H9 (cell line): ENCODE data around the gene NRCAM. TPM values are rescaled to one million over a fixed set of nuclear protein-coding genes. Genes with fewer than 3 reads are reported as not detected.

Experiments used
- DNase-seq: peaks from one replicate; pipeline ENCODE4 v3.0.0-alpha.2; 2017
- H2AFZ ChIP-seq: one replicate; pipeline ENCODE4 v1.6.1; 2013; ENCODE audit warnings: mild to moderate bottlenecking, low read length, control low read depth, moderate library complexity
- H2AK5ac ChIP-seq: 2 replicates; pipeline ENCODE4 v1.6.1; 2013; ENCODE audit warnings: low read length, control low read depth, mixed read lengths; ENCODE audit not compliant: insufficient read length
- H2BK120ac ChIP-seq: one replicate; pipeline ENCODE4 v1.6.1; 2013; ENCODE audit warnings: low read depth, mild to moderate bottlenecking, low read length, control low read depth, inconsistent platforms; ENCODE audit not compliant: poor library complexity, severe bottlenecking
- H2BK12ac ChIP-seq: 2 replicates; pipeline ENCODE4 v1.6.1; 2013; ENCODE audit warnings: low read length, control low read depth, mixed read lengths, low read depth; ENCODE audit not compliant: insufficient read length
- H2BK15ac ChIP-seq: 2 replicates; pipeline ENCODE4 v1.6.1; 2013; ENCODE audit warnings: low read depth, low read length, control low read depth
- H2BK20ac ChIP-seq: one replicate; pipeline ENCODE4 v1.6.1; 2013; ENCODE audit warnings: low read depth, mild to moderate bottlenecking, low read length, control low read depth, inconsistent platforms; ENCODE audit not compliant: poor library complexity, severe bottlenecking
- H2BK5ac ChIP-seq: 2 replicates; pipeline ENCODE4 v1.6.1; 2013; ENCODE audit warnings: low read length, control low read depth, mixed read lengths; ENCODE audit not compliant: insufficient read length
- H3K14ac ChIP-seq: 2 replicates; pipeline ENCODE4 v1.6.1; 2013; ENCODE audit warnings: low read length, control low read depth; ENCODE audit not compliant: insufficient read depth
- H3K18ac ChIP-seq: 2 replicates; pipeline ENCODE4 v1.6.1; 2013; ENCODE audit warnings: low read depth, mild to moderate bottlenecking, mixed read lengths, low read length, control low read depth; ENCODE audit not compliant: insufficient read length
- H3K23ac ChIP-seq: 2 replicates; pipeline ENCODE4 v1.6.1; 2013; ENCODE audit warnings: low read length, control low read depth, mixed read lengths, low read depth; ENCODE audit not compliant: insufficient read length
- H3K23me2 ChIP-seq: 2 replicates; pipeline ENCODE4 v1.6.1; 2013; ENCODE audit warnings: low read depth, mild to moderate bottlenecking, mixed read lengths, low read length, control low read depth; ENCODE audit not compliant: insufficient read length, poor library complexity, severe bottlenecking
- H3K27ac ChIP-seq: 2 replicates; pipeline ENCODE4 v1.5.1; 2013; ENCODE audit warnings: low read length, control low read depth, mixed read lengths, low read depth; ENCODE audit not compliant: insufficient read length
- H3K27me3 ChIP-seq: 2 replicates; pipeline ENCODE4 v1.6.1; 2013; ENCODE audit warnings: low read length, control low read depth, inconsistent platforms; ENCODE audit not compliant: insufficient read depth
- H3K4ac ChIP-seq: 2 replicates; pipeline ENCODE4 v1.6.1; 2013; ENCODE audit warnings: low read depth, mild to moderate bottlenecking, control low read depth, inconsistent platforms, low read length, moderate library complexity
- H3K4me1 ChIP-seq: 2 replicates; pipeline ENCODE4 v1.6.1; 2013; ENCODE audit warnings: low read length, control low read depth, inconsistent platforms; ENCODE audit not compliant: insufficient read depth
- H3K4me2 ChIP-seq: 2 replicates; pipeline ENCODE4 v1.6.1; 2013; ENCODE audit warnings: low read length, control low read depth, mixed read lengths; ENCODE audit not compliant: insufficient read length, insufficient read depth
- H3K56ac ChIP-seq: 2 replicates; pipeline ENCODE4 v1.6.1; 2013; ENCODE audit warnings: low read depth, mild to moderate bottlenecking, mixed read lengths, low read length, control low read depth; ENCODE audit not compliant: insufficient read length
- H3K79me1 ChIP-seq: 2 replicates; pipeline ENCODE4 v1.6.1; 2013; ENCODE audit warnings: low read depth, mild to moderate bottlenecking, moderate library complexity, low read length, control low read depth, inconsistent platforms; ENCODE audit not compliant: insufficient read depth, poor library complexity, severe bottlenecking
- H3K79me2 ChIP-seq: 2 replicates; pipeline ENCODE4 v1.6.1; 2013; ENCODE audit warnings: low read length, control low read depth, inconsistent platforms; ENCODE audit not compliant: insufficient read depth
- H3K9ac ChIP-seq: 2 replicates; pipeline ENCODE4 v1.6.1; 2013; ENCODE audit warnings: low read length, control low read depth, mixed read lengths; ENCODE audit not compliant: insufficient read length; ENCODE audit errors: extremely low read depth
- H3K9me3 ChIP-seq: one replicate; pipeline ENCODE4 v1.6.1; 2013; ENCODE audit warnings: low read depth, low read length, inconsistent platforms; ENCODE audit not compliant: control insufficient read depth
- H3T11ph ChIP-seq: one replicate; pipeline ENCODE4 v1.6.1; 2013; ENCODE audit warnings: mild to moderate bottlenecking, low read length, control low read depth, inconsistent platforms
- H4K20me1 ChIP-seq: one replicate; pipeline ENCODE4 v1.6.1; 2013; ENCODE audit not compliant: control insufficient read depth, insufficient read length, insufficient read depth
- H4K5ac ChIP-seq: 2 replicates; pipeline ENCODE4 v1.6.1; 2013; ENCODE audit warnings: low read depth, mild to moderate bottlenecking, mixed read lengths, low read length, control low read depth; ENCODE audit not compliant: insufficient read length
- H4K8ac ChIP-seq: replicated peaks from 2 replicates; pipeline ENCODE4 v1.6.1; 2013; ENCODE audit warnings: low read length, control low read depth, mixed read lengths, low read depth; ENCODE audit not compliant: insufficient read length
- H4K91ac ChIP-seq: 2 replicates; pipeline ENCODE4 v1.6.1; 2013; ENCODE audit warnings: low read depth, mild to moderate bottlenecking, moderate library complexity, mixed read lengths, low read length, control low read depth; ENCODE audit not compliant: insufficient read length
- H3K27ac Mint-ChIP-seq, 3 experiments: 2 replicates in 2 of 3; 3 replicates in 1 of 3; pipeline ENCODE4 v1.8.0; 2020 to 2021; ENCODE audit warnings: mixed read lengths in 3 of 3, mild to moderate bottlenecking in 1 of 3, moderate library complexity in 1 of 3
- H3K27me3 Mint-ChIP-seq: 2 replicates; pipeline ENCODE4 v1.8.0; 2021; ENCODE audit warnings: low read depth, mild to moderate bottlenecking, moderate library complexity, mixed read lengths
- H3K36me3 Mint-ChIP-seq, 3 experiments: 2 replicates in 2 of 3; 3 replicates in 1 of 3; pipeline ENCODE4 v1.8.0; 2020 to 2021; ENCODE audit warnings: low read depth in 3 of 3, mixed read lengths in 3 of 3; ENCODE audit not compliant: insufficient read depth in 1 of 3
- H3K4me1 Mint-ChIP-seq, 2 experiments: 2 replicates each; pipeline ENCODE4 v1.8.0; 2020; ENCODE audit warnings: mixed read lengths in 2 of 2
- H3K4me3 Mint-ChIP-seq, 2 experiments: 2 replicates in 1 of 2; 3 replicates in 1 of 2; pipeline ENCODE4 v1.8.0; 2020 to 2021; ENCODE audit warnings: mild to moderate bottlenecking in 2 of 2, mixed read lengths in 2 of 2, moderate library complexity in 1 of 2
- H3K9me3 Mint-ChIP-seq, 2 experiments: 2 replicates in 1 of 2; 3 replicates in 1 of 2; pipeline ENCODE4 v1.8.0; 2020; ENCODE audit warnings: mild to moderate bottlenecking in 2 of 2, mixed read lengths in 2 of 2, moderate library complexity in 1 of 2
- WGBS: extraction: QIAGEN DNeasy Blood & Tissue Kit; methylation state at CpG from one replicate; pipeline ENCODE4 v1.1.7; 2013; ENCODE audit warnings: missing lambda C conversion rate, low lambda C conversion rate, mixed read lengths; ENCODE audit not compliant: insufficient read length; ENCODE audit errors: extremely low coverage; 5-methylcytosine and 5-hydroxymethylcytosine counted together
- total RNA-seq: library from RNA; stranded (reverse); gene quantifications from 2 replicates; pipeline ENCODE4 v1.2.1, GENCODE V29; 2021
- TF ChIP-seq, protein P1 (sequence below): fragments of 200-600 bp; sonication (generic); conservative IDR thresholded peaks from 3 replicates; pipeline ENCODE4 v1.8.0; 2021; ENCODE audit warnings: antibody characterized with exemption, mild to moderate bottlenecking

Gene NRCAM
- total RNA-seq, 1 experiment from 2014 or later, result 2.3 TPM

DNA sequence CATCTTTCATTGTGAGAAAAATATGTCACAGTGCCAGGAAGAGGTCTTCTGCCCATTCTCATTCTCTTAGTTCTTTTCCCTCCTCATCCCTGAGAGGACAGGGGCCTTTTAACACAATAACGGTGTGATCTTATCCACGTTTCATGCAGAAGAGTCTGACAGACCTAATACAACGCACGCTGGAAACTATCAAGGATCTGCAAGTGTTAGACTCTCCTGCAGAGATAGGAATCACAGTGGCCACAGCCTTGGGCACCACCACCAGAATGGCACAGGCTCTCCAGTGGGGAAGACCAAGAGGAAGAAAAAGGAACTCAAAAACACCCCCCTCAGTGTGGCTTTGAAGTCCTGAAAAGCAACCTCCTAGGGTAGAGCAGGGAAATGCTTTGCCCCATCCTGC, 253.5 kb downstream of the NRCAM start:
- Histone ChIP-seq H2AFZ (no peak overlapping the region), H3K27ac (no peak overlapping the region), H4K91ac (no peak overlapping the region), H3K79me2 (no peaks in the 10 kb centered on the region), H3K9ac (no peak overlapping the region), H3K18ac (no peak overlapping the region), H2BK20ac (no peak overlapping the region), H2BK120ac (no peak overlapping the region), H2BK5ac (no peak overlapping the region), H3K4ac (no peak overlapping the region), H2BK15ac (no peak overlapping the region), H3K23me2 (no peaks in the 10 kb centered on the region), H2BK12ac (no peak overlapping the region), H3K79me1 (no peaks in the 10 kb centered on the region), H3T11ph (no peak overlapping the region), H3K27me3 (no peaks in the 10 kb centered on the region), H3K14ac (no peak overlapping the region), H3K4me2 (no peak overlapping the region), H2AK5ac (no peak overlapping the region), H3K56ac (no peak overlapping the region), H4K20me1 (no peaks in the 10 kb centered on the region), H3K4me1 (peaks cover 4% of the 10 kb centered on the region; the same call in 1 of the 2 replicates), H3K9me3 (no peaks in the 10 kb centered on the region), H3K23ac (no peak overlapping the region), H4K5ac (no peak overlapping the region), H4K8ac (no peak overlapping the region)
- Mint-ChIP-seq H3K4me1 (peaks cover 27% of the 10 kb centered on the region in 2 experiments), H3K4me3 (no peak overlapping the region), H3K9me3 (no peaks in the 10 kb centered on the region), H3K36me3 (no peaks in the 10 kb centered on the region), H3K27me3 (no peaks in the 10 kb centered on the region), H3K27ac (no peak overlapping the region)
- WGBS, result no CpG with 5 or more reads among the region's 4 CpGs
- TF ChIP-seq, protein P1, sequence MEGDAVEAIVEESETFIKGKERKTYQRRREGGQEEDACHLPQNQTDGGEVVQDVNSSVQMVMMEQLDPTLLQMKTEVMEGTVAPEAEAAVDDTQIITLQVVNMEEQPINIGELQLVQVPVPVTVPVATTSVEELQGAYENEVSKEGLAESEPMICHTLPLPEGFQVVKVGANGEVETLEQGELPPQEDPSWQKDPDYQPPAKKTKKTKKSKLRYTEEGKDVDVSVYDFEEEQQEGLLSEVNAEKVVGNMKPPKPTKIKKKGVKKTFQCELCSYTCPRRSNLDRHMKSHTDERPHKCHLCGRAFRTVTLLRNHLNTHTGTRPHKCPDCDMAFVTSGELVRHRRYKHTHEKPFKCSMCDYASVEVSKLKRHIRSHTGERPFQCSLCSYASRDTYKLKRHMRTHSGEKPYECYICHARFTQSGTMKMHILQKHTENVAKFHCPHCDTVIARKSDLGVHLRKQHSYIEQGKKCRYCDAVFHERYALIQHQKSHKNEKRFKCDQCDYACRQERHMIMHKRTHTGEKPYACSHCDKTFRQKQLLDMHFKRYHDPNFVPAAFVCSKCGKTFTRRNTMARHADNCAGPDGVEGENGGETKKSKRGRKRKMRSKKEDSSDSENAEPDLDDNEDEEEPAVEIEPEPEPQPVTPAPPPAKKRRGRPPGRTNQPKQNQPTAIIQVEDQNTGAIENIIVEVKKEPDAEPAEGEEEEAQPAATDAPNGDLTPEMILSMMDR, result no peak
- no peak for DNase-seq
